Measurements from ENCODE around the gene ALDOB.
"Not testable (repeated sequence)": the region's sequence is repeated elsewhere in the genome, so short reads cannot be mapped to it uniquely, and the experiment has no call there.

The ALDOB gene

DNA sequence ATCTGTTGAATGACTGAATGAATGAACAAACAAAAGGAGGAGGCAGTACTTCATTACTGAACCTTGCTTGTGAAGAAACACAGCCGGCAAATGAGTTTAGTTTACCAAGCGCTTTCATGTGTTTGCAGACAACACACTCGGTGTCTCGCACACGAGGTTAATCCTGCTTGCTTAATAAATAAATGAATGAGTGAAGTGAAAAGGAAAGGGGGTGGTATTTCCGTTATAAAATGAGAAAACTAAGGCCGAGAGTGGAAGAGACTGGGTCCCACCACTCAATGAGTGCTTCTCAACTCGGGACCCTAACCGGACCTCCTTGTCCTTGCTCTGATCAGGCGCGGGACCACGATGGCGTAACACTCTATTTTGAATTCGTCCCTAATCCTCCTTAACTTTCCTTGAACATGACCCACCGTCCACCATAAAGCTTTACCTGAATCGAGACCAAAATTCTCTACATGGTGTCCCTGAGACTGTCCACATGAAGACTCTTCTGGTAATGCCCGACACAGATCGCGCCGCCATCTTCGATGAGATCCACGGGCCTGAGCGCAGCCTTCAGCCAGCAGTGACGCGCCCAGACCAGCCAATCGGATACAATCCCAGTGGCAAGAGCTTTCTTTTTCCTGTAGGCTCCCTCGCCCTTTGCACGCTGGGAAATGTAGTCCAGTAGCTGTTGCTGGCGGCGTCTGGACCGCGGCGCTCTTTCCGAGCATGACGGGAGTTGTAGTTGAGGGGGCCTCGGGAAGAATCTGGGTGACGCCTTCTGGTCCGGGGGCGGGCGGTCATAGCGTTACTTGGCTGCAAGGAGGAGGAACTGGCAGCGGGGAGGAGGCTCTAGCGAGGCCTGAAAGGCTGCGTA, 37.3 kb downstream of the ALDOB start, which contains the start of the genes MRPL50 and ZNF189:
Gene MRPL50 (minus strand): TSS at position 551 of the 862 bp plus-strand sequence. CDS start 26 bp downstream, at position 525.
Gene ZNF189 (plus strand): TSS at position 784 of the 862 bp plus-strand sequence. CDS start 306 bp downstream, outside the sequence.
- peak; percentile 92 for DNase-seq
- ATAC-seq, result peak; percentile 97
- H3K4me3 Mint-ChIP-seq, result peak within 1 kb of the TSS; percentile 99
- H3K4me1 Mint-ChIP-seq, result peaks cover 71% of the 10 kb centered on the region
- peaks cover 76% of the 10 kb centered on the region for H3K36me3 Mint-ChIP-seq (ENCODE audit: low read depth)
- H3K27me3 Mint-ChIP-seq, result no peaks in the 10 kb centered on the region
- peak within 1 kb of the TSS; percentile 99 for H3K27ac Mint-ChIP-seq
- peaks cover 39% of the 10 kb centered on the region for H3K9me3 Mint-ChIP-seq

DNA sequence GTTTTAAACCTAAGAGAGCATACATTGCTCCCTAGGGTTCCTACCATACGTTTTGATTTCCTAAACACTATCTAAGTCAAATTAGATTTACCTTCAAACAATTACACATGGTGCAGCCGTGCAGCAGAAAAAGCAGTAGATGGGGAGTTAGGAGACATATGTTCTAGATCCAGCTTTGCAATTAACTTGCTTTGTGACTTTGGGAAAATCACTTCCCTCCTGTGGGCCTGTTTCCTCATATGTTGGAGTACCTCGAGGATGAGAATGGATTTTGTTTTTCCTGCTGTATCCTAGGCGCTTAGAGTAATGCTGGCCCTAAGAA, 37.9 kb downstream of the ALDOB start:
- DNase-seq, result no peak
- H3K36me3 Mint-ChIP-seq (ENCODE audit: low read depth), result peaks cover 76% of the 10 kb centered on the region
- H3K9me3 Mint-ChIP-seq, result peaks cover 39% of the 10 kb centered on the region
- H3K27ac Mint-ChIP-seq, result peak overlapping the region; percentile 99
- peak overlapping the region; percentile 99 for H3K4me3 Mint-ChIP-seq
- ATAC-seq, result no peak
- peaks cover 73% of the 10 kb centered on the region for H3K4me1 Mint-ChIP-seq
- no peaks in the 10 kb centered on the region for H3K27me3 Mint-ChIP-seq

DNA sequence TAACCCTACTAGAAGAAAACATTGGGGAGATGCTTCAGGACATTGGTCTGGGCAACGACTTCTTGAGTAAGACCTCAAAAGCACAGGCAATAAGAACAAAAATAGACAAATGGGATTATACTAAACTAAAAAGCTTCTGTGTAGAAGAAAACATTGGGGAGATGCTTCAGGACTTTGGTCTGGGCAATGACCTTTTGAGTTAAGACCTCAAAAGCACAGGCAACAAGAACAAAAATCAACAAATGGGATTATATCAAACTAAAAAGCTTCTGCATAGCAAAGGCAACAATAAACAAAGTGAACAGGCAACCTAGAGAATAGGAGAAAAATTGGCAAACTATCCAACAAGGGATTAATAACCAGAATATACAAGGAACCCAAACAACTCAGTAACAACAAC, 40.9 kb downstream of the ALDOB start:
- Mint-ChIP-seq H3K27ac (no peak overlapping the region), H3K36me3 (ENCODE audit: low read depth) (peaks cover 72% of the 10 kb centered on the region), H3K9me3 (peaks cover 32% of the 10 kb centered on the region), H3K4me3 (peak overlapping the region; percentile 50), H3K4me1 (peaks cover 62% of the 10 kb centered on the region), H3K27me3 (no peaks in the 10 kb centered on the region)
- no peak for DNase-seq
- no peak for ATAC-seq

DNA sequence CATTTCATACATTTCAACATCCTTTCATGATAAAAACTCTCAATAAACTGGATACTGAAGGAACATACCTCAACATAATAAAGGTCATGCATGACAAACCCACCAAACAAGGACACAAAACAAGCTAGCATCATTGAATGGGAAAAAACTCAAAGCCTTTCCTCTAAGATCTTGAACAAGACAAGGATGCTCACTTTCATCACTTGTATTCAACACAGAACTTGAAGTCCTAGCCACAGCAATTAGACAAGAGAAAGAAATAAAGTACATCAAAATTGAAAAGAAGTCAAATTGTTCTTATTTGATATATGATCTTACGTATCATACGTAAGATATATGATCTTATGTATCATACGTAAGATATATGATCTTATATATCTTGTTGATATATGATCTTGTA, 42.4 kb downstream of the ALDOB start:
- ATAC-seq (no peak), DNase-seq (no peak)
- Mint-ChIP-seq H3K4me3 (peak overlapping the region; percentile 28), H3K4me1 (peaks cover 57% of the 10 kb centered on the region), H3K27ac (no peak overlapping the region), H3K9me3 (peaks cover 32% of the 10 kb centered on the region), H3K27me3 (no peaks in the 10 kb centered on the region), H3K36me3 (ENCODE audit: low read depth) (peaks cover 82% of the 10 kb centered on the region)

DNA sequence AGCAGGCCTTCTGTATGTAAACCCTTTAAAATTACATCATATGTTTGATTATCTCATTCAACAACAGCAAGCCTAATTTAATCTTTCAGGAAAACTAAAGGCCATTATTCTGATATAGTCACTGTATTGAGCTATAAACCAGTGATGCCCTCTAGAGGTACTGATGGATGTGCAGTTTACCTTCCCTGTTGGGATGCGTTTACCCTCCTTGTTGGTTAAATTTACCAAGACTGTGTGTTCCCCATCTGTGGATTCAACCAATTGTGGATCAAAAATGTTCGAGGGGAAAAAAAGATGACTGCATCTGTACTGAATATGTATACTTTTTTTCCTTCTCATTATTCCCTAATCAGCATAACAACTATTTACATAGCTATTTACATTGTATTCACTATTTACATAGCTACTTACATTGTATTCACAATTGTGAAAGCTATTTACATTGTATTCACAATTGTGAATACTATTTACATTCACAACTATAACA, 47.0 kb downstream of the ALDOB start:
- no peak for ATAC-seq
- Mint-ChIP-seq H3K4me3 (no peak overlapping the region), H3K9me3 (peaks cover 25% of the 10 kb centered on the region), H3K4me1 (peaks cover 22% of the 10 kb centered on the region), H3K36me3 (ENCODE audit: low read depth) (peaks cover 69% of the 10 kb centered on the region), H3K27me3 (no peaks in the 10 kb centered on the region), H3K27ac (no peak overlapping the region)
- DNase-seq, result no peak

DNA sequence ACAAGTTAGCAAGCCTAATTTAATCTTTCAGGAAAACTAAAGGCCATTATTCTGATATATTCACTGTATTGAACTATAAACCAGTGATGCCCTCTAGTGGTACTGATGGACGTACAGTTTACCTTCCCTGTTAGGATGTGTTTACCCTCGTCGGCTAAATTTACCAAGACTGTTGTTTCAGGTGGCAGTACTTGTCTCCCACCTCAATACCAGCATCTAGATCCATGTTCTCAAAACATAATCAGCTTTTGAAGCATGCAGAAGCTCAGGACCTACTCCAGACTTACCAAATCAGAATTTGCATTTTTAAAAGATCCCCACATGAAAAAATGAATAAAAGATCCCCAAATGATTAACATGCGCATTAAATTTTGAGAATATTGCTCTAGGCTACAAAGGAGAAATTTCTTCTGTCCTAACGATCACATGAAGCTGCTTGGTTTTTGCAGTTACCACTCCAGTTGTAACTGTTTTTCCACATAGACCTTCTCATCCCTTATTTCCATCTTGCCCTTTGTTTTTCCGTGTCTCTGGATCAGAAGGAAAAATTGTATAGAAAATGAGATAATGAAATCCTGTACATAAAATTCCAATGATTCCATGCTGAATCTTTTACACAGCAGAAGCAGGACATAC, 47.6 kb downstream of the ALDOB start:
- peaks cover 63% of the 10 kb centered on the region for H3K36me3 Mint-ChIP-seq (ENCODE audit: low read depth)
- no peak overlapping the region for H3K4me3 Mint-ChIP-seq
- DNase-seq, result no peak
- peak; percentile 65 for ATAC-seq
- no peaks in the 10 kb centered on the region for H3K27me3 Mint-ChIP-seq
- peaks cover 22% of the 10 kb centered on the region for H3K9me3 Mint-ChIP-seq
- peaks cover 18% of the 10 kb centered on the region for H3K4me1 Mint-ChIP-seq
- peak overlapping the region; percentile 18 for H3K27ac Mint-ChIP-seq

DNA sequence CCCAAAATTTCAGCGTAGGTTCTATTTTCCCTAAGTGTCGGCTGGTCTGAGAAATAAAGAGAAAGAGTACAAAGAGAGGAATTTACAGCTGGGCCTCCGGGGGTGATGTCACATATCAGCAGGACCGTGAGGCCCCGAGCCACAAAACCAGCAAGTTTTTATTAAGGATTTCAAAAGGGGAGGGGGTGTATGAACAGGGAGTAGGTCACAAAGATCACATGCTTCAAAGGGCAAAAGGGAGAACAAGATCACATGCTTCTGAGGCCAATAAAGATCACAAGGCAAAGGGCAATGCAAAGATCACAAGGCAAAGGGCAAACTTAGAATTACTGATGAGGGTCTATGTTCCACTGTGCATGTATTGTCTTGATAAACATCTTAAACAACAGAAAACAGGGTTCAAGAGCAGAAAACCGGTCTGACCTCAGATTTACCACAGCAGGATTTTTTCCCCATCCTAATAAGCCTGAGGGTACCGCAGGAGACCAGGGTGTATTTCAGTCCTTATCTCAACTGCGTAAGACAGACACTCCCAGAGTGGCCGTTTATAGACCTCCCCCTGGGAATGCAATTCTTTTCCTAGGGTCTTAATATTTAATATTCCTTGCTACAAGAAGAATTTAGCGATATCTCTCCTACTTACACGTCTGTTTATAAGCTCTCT, 50.6 kb downstream of the ALDOB start, which contains the start of gene BAAT:
Gene BAAT (minus strand): TSS at position 134 of the 664 bp plus-strand sequence. CDS start 13,602 bp downstream, outside the sequence.
- peaks cover 11% of the 10 kb centered on the region for H3K9me3 Mint-ChIP-seq
- not testable (repeated sequence) for DNase-seq, H3K4me3 Mint-ChIP-seq, H3K4me1 Mint-ChIP-seq, ATAC-seq, H3K27me3 Mint-ChIP-seq
- peak within 1 kb of the TSS; percentile 21 for H3K27ac Mint-ChIP-seq
- H3K36me3 Mint-ChIP-seq (ENCODE audit: low read depth), result peaks cover 36% of the 10 kb centered on the region

DNA sequence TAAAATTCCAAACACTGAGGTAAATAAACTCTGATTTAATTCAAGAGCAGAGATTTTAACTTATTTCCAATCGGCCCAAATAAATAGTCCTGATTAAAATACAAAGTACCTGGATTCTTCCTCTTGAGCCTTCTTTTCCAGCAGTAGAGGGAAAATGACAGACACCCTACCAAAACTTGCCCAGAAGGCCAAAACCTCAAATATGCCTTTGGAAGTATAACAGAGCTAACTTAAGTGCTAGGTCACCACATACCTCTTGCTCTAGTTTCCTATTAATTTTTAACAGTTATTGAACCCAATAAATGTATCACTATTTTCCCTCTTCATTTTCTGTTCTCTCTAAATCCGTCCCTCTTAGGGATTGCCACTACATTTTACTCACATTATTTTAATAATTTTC, 52.2 kb downstream of the ALDOB start:
- Mint-ChIP-seq H3K4me3 (no peak overlapping the region), H3K36me3 (ENCODE audit: low read depth) (peaks cover 26% of the 10 kb centered on the region), H3K9me3 (peaks cover 11% of the 10 kb centered on the region), H3K27me3 (peaks cover 3% of the 10 kb centered on the region), H3K27ac (no peak overlapping the region), H3K4me1 (no peaks in the 10 kb centered on the region)
- ATAC-seq, result no peak
- no peak for DNase-seq

DNA sequence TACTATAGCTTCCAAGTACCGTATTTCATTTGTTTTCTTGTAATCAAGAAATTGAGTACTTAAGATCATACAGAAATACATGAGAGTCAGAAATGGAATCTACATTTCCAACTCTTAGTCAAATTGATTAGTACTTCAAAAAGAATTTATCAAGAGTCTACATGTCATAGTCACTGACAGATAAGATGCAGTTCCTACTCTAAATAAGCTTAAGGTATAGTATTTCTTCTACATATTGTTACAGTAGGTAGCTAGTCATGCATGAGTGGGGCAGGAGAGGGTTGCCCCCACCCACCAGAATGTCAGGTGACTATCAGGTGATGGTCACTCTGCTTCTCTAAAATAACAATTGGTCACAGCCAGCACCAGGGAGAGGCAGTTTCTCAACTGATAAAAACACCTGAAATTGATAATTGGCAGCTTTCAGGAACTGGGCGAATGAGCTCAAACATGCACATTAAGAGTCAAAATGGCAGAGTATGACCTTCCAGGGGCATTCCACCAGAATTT, 53.7 kb downstream of the ALDOB start:
- Mint-ChIP-seq H3K36me3 (ENCODE audit: low read depth) (peaks cover 16% of the 10 kb centered on the region), H3K4me1 (no peaks in the 10 kb centered on the region), H3K27ac (no peak overlapping the region), H3K9me3 (peaks cover 11% of the 10 kb centered on the region), H3K4me3 (no peak overlapping the region), H3K27me3 (peaks cover 3% of the 10 kb centered on the region)
- ATAC-seq (no peak), DNase-seq (no peak)

DNA sequence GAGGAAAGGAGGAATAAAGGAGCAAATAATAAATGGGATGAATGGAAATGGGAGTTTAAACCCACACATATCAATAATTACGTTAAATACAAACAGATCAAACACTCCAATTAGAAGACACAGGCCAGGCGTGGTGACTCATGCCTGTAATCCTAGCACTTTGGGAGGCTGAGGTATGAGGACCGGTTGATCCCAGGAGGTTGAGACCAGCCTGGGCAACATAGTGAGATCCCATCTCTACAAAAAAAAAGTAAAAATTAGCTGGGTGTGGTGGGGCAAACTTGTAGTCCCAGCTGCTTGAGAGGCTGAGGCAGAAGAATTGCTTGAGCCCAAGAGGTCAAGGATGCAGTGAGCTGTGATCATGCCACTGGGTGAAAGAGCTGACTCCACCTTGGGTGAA, 54.5 kb downstream of the ALDOB start:
- H3K4me1 Mint-ChIP-seq, result no peaks in the 10 kb centered on the region
- DNase-seq (no peak), ATAC-seq (no peak)
- H3K36me3 Mint-ChIP-seq (ENCODE audit: low read depth), result peaks cover 14% of the 10 kb centered on the region
- peaks cover 3% of the 10 kb centered on the region for H3K27me3 Mint-ChIP-seq
- H3K9me3 Mint-ChIP-seq, result peaks cover 9% of the 10 kb centered on the region
- H3K4me3 Mint-ChIP-seq, result no peak overlapping the region
- no peak overlapping the region for H3K27ac Mint-ChIP-seq

DNA sequence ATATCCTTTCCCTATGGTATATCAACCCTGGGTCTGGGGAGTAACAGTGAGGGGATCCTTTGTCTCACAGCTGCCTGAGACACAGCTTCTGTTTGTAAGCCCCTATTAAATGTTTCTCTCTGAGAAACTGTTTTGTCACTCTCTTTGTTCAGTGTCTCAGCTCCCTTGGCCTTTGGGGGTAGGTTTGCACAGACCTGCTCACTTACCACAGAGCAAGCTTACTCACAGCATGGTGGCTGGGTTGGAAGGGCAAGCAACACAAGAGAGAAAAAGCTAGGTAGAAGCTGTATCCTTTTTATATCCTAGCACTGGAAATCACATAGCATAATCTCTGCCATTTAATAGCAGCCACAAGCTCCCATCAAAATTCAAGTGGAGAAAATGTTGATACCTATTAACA, 55.3 kb downstream of the ALDOB start:
- DNase-seq (no peak), ATAC-seq (no peak)
- H3K27me3 Mint-ChIP-seq, result peaks cover 7% of the 10 kb centered on the region
- H3K36me3 Mint-ChIP-seq (ENCODE audit: low read depth), result peaks cover 8% of the 10 kb centered on the region
- no peaks in the 10 kb centered on the region for H3K4me1 Mint-ChIP-seq
- H3K9me3 Mint-ChIP-seq, result peaks cover 6% of the 10 kb centered on the region
- no peak overlapping the region for H3K4me3 Mint-ChIP-seq
- no peak overlapping the region for H3K27ac Mint-ChIP-seq

DNA sequence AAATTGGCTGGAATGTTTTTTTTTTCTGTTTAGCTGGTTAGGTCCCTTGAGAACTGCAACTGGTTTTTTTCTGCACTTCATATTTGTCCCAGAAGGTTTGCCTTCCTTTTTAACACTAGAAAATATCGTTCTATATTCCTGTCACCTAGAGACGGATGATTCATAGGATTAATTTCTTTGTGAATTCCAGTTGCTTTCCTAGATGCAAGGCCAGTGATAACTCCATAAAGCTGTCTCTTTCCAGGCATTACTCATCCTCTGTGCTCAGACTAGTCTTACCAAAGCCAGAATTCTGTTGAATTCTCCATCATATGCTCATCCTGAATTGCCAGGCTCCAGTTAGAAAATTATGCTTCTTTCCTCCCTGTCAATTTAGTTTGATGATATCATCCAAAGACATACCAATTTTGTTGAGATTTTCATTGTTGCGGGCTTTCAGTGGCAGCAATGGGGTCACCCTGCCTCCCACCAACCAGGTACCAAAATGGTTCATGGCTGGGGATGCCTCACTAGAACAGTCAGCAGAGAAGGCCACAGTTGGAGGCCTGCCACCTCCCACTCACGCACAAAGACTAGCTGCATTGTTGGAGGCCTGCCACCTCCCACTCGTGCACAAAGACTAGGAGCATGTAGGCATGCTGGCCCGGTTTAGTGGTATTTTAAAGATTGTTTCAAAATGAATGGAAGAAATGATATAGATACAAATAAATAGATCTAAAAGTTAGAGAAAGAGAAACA, 59.3 kb downstream of the ALDOB start:
- no peaks in the 10 kb centered on the region for H3K4me1 Mint-ChIP-seq
- no peaks in the 10 kb centered on the region for H3K36me3 Mint-ChIP-seq (ENCODE audit: low read depth)
- no peaks in the 10 kb centered on the region for H3K9me3 Mint-ChIP-seq
- no peak for DNase-seq
- H3K27me3 Mint-ChIP-seq, result peaks cover 10% of the 10 kb centered on the region
- no peak for ATAC-seq
- no peak overlapping the region for H3K27ac Mint-ChIP-seq
- no peak overlapping the region for H3K4me3 Mint-ChIP-seq

DNA sequence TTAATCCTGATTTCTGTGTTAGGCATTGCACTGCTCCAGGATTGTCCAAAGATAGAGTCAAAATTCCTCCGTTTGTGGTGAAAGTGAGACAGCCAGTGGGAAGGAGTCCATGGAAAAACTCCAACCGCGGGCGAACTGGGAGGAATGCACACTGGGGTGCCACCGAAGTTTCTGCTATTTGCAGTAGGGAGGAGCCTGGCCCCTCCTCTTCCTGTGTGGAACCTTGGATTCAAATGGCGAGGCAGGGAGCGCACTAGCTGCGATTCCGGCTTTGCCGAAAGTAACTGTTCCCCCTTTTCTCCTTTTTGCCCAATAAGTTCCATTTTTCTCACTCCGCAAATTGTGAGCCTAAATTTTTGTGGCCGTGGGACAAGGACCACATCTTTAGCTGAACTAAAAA, 60.0 kb downstream of the ALDOB start:
- Mint-ChIP-seq H3K27ac (no peak overlapping the region), H3K4me3 (no peak overlapping the region), H3K9me3 (no peaks in the 10 kb centered on the region), H3K27me3 (peaks cover 10% of the 10 kb centered on the region), H3K36me3 (ENCODE audit: low read depth) (no peaks in the 10 kb centered on the region), H3K4me1 (no peaks in the 10 kb centered on the region)
- DNase-seq (no peak), ATAC-seq (no peak)
